Psoas muscle (tissue), 8 donors: ENCODE results near the gene ANAPC1. TPM values are rescaled to one million over a fixed set of nuclear protein-coding genes. Genes with fewer than 3 reads are reported as not detected.
A peak's percentile ranks its signal among the peaks of the same experiment; 100 is the strongest.

ENCODE experiments used
- ATAC-seq, 4 donors: fragments of 200-7000 bp; cut with Tn5 transposase; one replicate each; pipeline ENCODE4 v1.9.1; 2020; ENCODE audit warnings: moderate library complexity in 3 of 4, mild to moderate bottlenecking in 2 of 4
- DNase-seq, 2 donors: peaks; one replicate each; pipeline ENCODE4 v3.0.0-alpha.2; 2020
- H3K27ac ChIP-seq: fragments of 200-600 bp; one replicate; pipeline ENCODE4 v1.8.0; 2022
- H3K27me3 ChIP-seq, 3 donors: fragments of 200-600 bp in 1 of 3; one replicate each; pipeline versions ENCODE4 v1.6.1 to v1.8.0; 2013 to 2022; ENCODE audit warnings: low read length in 2 of 3, mild to moderate bottlenecking in 2 of 3, moderate library complexity in 1 of 3; ENCODE audit not compliant: insufficient read depth in 3 of 3
- H3K36me3 ChIP-seq, 2 donors: fragments of 200-600 bp in 1 of 2; one replicate each; pipeline versions ENCODE4 v1.6.1 to v1.8.0; 2013 to 2022; ENCODE audit warnings: low read depth in 1 of 2, mild to moderate bottlenecking in 1 of 2, moderate library complexity in 1 of 2; ENCODE audit not compliant: insufficient read depth in 1 of 2
- H3K4me1 ChIP-seq: fragments of 200-600 bp; one replicate; pipeline ENCODE4 v1.8.0; 2022
- H3K4me3 ChIP-seq: fragments of 200-600 bp; one replicate; pipeline ENCODE4 v1.8.0; 2022; ENCODE audit warnings: mild to moderate bottlenecking
- H3K9me3 ChIP-seq: fragments of 200-600 bp; one replicate; pipeline ENCODE4 v1.8.0; 2022
- CTCF ChIP-seq: fragments of 200-600 bp; IDR thresholded peaks from one replicate; pipeline ENCODE4 v1.8.0; 2022; ENCODE audit warnings: antibody characterized with exemption
- WGBS, 3 donors: extraction: QIAGEN DNeasy Blood & Tissue Kit; methylation state at CpG; one replicate each; pipeline versions ENCODE4 v1.1.6 to v1.1.7; 2013; 5-methylcytosine and 5-hydroxymethylcytosine counted together
- intact Hi-C, 2 donors: fragments of 100-400 bp; cut with DNase I; formaldehyde crosslinking; loops; one replicate each; pipeline versions ENCODE4 v1.11.0 to v1.14.2; 2022
- polyA plus RNA-seq, 3 donors: library from polyadenylated mRNA; stranded (reverse); fragments of 200-250 nt; gene quantifications; one replicate each; pipeline ENCODE4 v1.2.3, GENCODE V29; 2013
- total RNA-seq, 4 donors: library from RNA; stranded (reverse); fragmentation: NEBNext Ultra II Directional in 2 of 4; extraction: Animal tissue kit (Norgen Biotek cat#: 25700) in 2 of 4; gene quantifications; one replicate each; pipeline versions ENCODE4 v1.2.1 to v1.2.4, GENCODE V29; 2021 to 2023
- donor health status: healthy with polysubstance abuse.
- donor health status: DM: no; HTN: no; CAD: no; lungs with moderate emphysema.
- donor health status: Bipolar disorder and iron deficiency.
- donor health status: healthy.
- donor health status: DM: yes; HTN: yes; CAD: no.
- donor health status: DM: no; HTN: no; CAD: no.
- donor health status: DM: no; HTN: no; CAD: no.
- donor health status: DM: yes; HTN: yes; CAD: no.

Gene ANAPC1
- total and polyA plus RNA-seq, 7 donors = 3.9 to 23.9 (median 16.3) TPM

DNA sequence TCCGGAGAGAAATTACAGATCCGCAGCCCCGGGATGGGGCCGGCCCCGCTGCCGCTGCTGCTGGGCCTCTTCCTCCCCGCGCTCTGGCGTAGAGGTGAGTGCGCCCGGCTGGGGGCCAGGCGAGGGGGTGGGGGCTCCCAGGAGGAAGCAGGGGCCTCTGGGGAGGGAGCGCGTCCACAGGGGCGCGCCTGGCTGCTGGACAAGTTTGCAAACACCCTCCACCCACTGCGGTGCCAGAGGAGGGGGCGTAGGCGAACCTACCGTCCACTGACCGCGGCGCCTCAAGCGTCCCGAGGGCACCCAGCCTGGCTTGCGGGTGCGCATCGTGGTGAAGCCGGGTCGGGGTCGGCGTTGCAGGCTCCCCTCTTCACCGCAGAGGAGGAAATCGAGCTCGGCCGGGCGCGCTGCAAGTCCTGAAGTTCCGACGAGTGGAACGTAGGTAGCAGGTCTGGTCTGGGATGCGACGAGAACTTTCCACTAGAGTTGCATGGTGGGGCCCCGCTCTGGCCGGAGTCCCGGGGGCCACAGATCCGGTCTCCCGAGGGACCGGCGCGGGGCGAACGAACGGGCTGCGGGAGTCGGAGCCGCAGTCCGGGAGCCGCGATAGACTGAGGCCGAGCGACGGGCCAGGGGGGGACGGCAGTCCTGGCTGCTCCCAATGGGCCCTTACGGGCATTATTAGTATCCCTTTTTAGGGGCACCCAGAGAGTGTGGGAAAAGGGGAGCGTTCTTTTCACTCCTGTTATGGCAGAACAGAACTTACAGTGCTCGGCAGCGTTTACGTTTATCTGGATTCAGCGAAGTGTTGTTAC lies 14.9 kb upstream of the ANAPC1 start:
- intact Hi-C loops = loop anchor here (2.0 to 5.0 kb wide), 2 partner anchors 148 to 150 kb away; no protein-coding TSS in a partner anchor
- peak in 1 of 2 donors; percentile 63 for DNase-seq
- H3K4me1 ChIP-seq = peaks cover 5% of the 10 kb centered on the region

GRCh38 chr2:111897924-111898702 lies 14.1 kb upstream of the ANAPC1 start, which contains the start of gene MERTK:
Gene MERTK, plus strand, starts transcription at chr2:111898607. Its CDS starts 129 bp downstream, at chr2:111898736.
- DNase-seq (peak; percentile 81 to 86), ATAC-seq (peak; percentile 80 to 89 (median 86))
- H3K4me1 ChIP-seq = peaks cover 5% of the 10 kb centered on the region
- intact Hi-C loops = loop anchor here (2.0 to 5.0 kb wide), 2 partner anchors 149 to 151 kb away; no protein-coding TSS in a partner anchor
- H3K4me3 ChIP-seq = peak within 1 kb of the TSS; percentile 77
- peaks cover 0 to 37% (median 5%) of the 10 kb centered on the region in 3 donors for H3K27me3 ChIP-seq
- peak within 1 kb of the TSS; percentile 47 for H3K27ac ChIP-seq
- WGBS, 3 donors = 1% methylated on average over 38 to 71 of the region's 71 CpGs
- H3K36me3 ChIP-seq = no peaks in the 10 kb centered on the region
- H3K9me3 ChIP-seq = no peaks in the 10 kb centered on the region
- peak; percentile 54 for TF ChIP-seq CTCF

More for the DNA sequence above, 14.9 kb upstream of the ANAPC1 start:
- Histone ChIP-seq H3K27ac (peak overlapping the region; percentile 26), H3K9me3 (no peaks in the 10 kb centered on the region), H3K27me3 (peaks cover 0 to 37% (median 5%) of the 10 kb centered on the region in 3 donors), H3K4me3 (peak overlapping the region; percentile 77), H3K36me3 (no peaks in the 10 kb centered on the region)
- peak; percentile 7 to 42 (median 28) for ATAC-seq
- TF ChIP-seq CTCF = no peak
- 0 to 1% (median 1%) methylated on average over 58 to 70 of the region's 70 CpGs for WGBS, 3 donors

GRCh38 chr2:111897630-111897923 lies 13.6 kb upstream of the ANAPC1 start:
- H3K9me3 ChIP-seq = no peaks in the 10 kb centered on the region
- no peak for TF ChIP-seq CTCF
- peaks cover 5% of the 10 kb centered on the region for H3K4me1 ChIP-seq
- DNase-seq (no peak), ATAC-seq (peak in 3 of 4 donors; percentile 6 to 37 (median 12))
- peak overlapping the region; percentile 77 for H3K4me3 ChIP-seq
- H3K27me3 ChIP-seq = peaks cover 0 to 37% (median 5%) of the 10 kb centered on the region in 3 donors
- peak overlapping the region; percentile 47 for H3K27ac ChIP-seq
- intact Hi-C loops = loop anchor here in 1 of 2 donors (5.0 kb wide), 1 partner anchor 150 kb away; no protein-coding TSS in a partner anchor
- no peaks in the 10 kb centered on the region for H3K36me3 ChIP-seq
- 10 to 12% (median 10%) methylated on average over 7 of the region's 7 CpGs for WGBS, 3 donors

DNA sequence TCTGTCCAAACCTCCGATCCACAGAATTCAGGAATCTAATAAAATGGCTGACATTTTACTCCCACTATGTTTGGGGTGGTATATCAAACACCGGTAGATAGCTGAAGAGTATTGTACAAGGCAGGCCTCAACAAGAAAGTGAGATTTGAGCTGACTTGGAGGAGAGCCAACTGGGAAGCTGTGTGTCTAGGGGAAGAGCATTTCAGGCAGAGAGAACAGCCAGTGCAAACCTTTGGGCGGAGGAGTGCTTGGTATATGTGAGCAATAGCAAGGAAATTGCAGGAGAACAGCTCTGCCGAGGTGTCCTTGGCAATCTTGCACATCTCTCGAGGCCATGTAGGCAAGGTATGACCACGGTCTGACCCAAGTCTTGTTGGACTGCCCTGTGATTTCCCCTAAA lies 12.6 kb upstream of the ANAPC1 start:
- no peak for DNase-seq
- Histone ChIP-seq H3K27me3 (peaks cover 0 to 37% (median 5%) of the 10 kb centered on the region in 3 donors), H3K27ac (no peak overlapping the region), H3K4me1 (peaks cover 5% of the 10 kb centered on the region), H3K9me3 (no peaks in the 10 kb centered on the region), H3K4me3 (no peak overlapping the region), H3K36me3 (no peaks in the 10 kb centered on the region)
- no peak for ATAC-seq
- intact Hi-C loops = loop anchor here in 1 of 2 donors (5.0 kb wide), 1 partner anchor 151 kb away; no protein-coding TSS in a partner anchor
- no peak for TF ChIP-seq CTCF
- 87 to 91% (median 89%) methylated on average over 6 of the region's 6 CpGs for WGBS, 3 donors
